GM19467 (cell line): Measurements from ENCODE around the gene ERVFRD-1.
"Not testable (repeated sequence)": the region's sequence is repeated elsewhere in the genome, so short reads cannot be mapped to it uniquely, and the experiment has no call there.

Source experiments
- ATAC-seq: cut with Tn5 transposase; IDR thresholded peaks from one replicate; pipeline ENCODE4 v1.9.1; 2021; ENCODE audit warnings: mild to moderate bottlenecking, moderate library complexity; ENCODE audit not compliant: unreplicated experiment

ERVFRD-1 gene

GRCh38 chr6:11129908-11130565 is 18.5 kb upstream of the ERVFRD-1 start:
- ATAC-seq = no peak

- ATAC-seq = no peak
These were observed 17.1 kb upstream of the ERVFRD-1 start for GRCh38 chr6:11128608-11129007.

GRCh38 chr6:11126876-11127275 is 15.4 kb upstream of the ERVFRD-1 start:
- ATAC-seq = no peak

- ATAC-seq = no peak
These were observed 12.5 kb upstream of the ERVFRD-1 start for GRCh38 chr6:11123978-11124377.

- ATAC-seq = no peak
These were observed 10.9 kb upstream of the ERVFRD-1 start for GRCh38 chr6:11122380-11122779.

GRCh38 chr6:11121851-11122250 is 10.3 kb upstream of the ERVFRD-1 start:
- no peak for ATAC-seq

- no peak for ATAC-seq
These were observed 8.9 kb upstream of the ERVFRD-1 start for GRCh38 chr6:11120271-11121005.

- not testable (repeated sequence) for ATAC-seq
These were observed 4.4 kb upstream of the ERVFRD-1 start for GRCh38 chr6:11115808-11116536.

GRCh38 chr6:11113038-11113437 is 1.5 kb upstream of the ERVFRD-1 start:
- ATAC-seq = no peak

- ATAC-seq = no peak
These were observed 378 bp upstream of the ERVFRD-1 start for GRCh38 chr6:11111769-11112437.

GRCh38 chr6:11108726-11109125 is 2.8 kb downstream of the ERVFRD-1 start:
- no peak for ATAC-seq

- no peak for ATAC-seq
These were observed 8.5 kb downstream of the ERVFRD-1 start for GRCh38 chr6:11103065-11103464.

GRCh38 chr6:11101417-11101816 is 10.1 kb downstream of the ERVFRD-1 start:
- ATAC-seq = no peak

GRCh38 chr6:11098004-11098403 is 13.5 kb downstream of the ERVFRD-1 start:
- no peak for ATAC-seq

- no peak for ATAC-seq
These were observed 14.0 kb downstream of the ERVFRD-1 start for GRCh38 chr6:11097476-11097875.

- no peak for ATAC-seq
These were observed 15.4 kb downstream of the ERVFRD-1 start for GRCh38 chr6:11096109-11096508.

- ATAC-seq = no peak
These were observed 16.6 kb downstream of the ERVFRD-1 start for GRCh38 chr6:11094941-11095340.

- peak; percentile 33 for ATAC-seq
These were observed 17.1 kb downstream of the ERVFRD-1 start for GRCh38 chr6:11094411-11094851.

- ATAC-seq = peak; percentile 88
These were observed 17.7 kb downstream of the ERVFRD-1 start, which contains the start of gene SMIM13 for GRCh38 chr6:11093626-11094410. Gene SMIM13 (plus strand): TSS chr6:11093834. CDS start chr6:11094314, 480 bp downstream.

GRCh38 chr6:11093376-11093625 is 18.2 kb downstream of the ERVFRD-1 start:
- peak; percentile 20 for ATAC-seq
